HepG2 (cell line): ENCODE measurements around the gene NXN. TPM values are rescaled to one million over a fixed set of nuclear protein-coding genes. Genes with fewer than 3 reads are reported as not detected.

Experiments used
- ARHGAP35 ChIP-seq: sonication (generic); formaldehyde crosslinking; IDR thresholded peaks from 2 replicates; pipeline ENCODE4 v1.9.0; 2022; ENCODE audit warnings: mild to moderate bottlenecking, inconsistent platforms, moderate library complexity, missing genetic modification reagents, borderline replicate concordance
- ATF7-NPFF ChIP-seq: sonication (generic); formaldehyde crosslinking; IDR thresholded peaks from 2 replicates; pipeline ENCODE4 v1.8.1; 2023; ENCODE audit warnings: mild to moderate bottlenecking, low read depth, missing genetic modification reagents, moderate library complexity
- CBX5 ChIP-seq: sonication (generic); formaldehyde crosslinking; IDR thresholded peaks from 2 replicates; pipeline ENCODE4 v1.4.0; 2020; ENCODE audit warnings: missing genetic modification reagents, borderline replicate concordance
- FOXC1 ChIP-seq: sonication (generic); formaldehyde crosslinking; IDR thresholded peaks from 2 replicates; pipeline ENCODE4 v1.8.0; 2022; ENCODE audit warnings: mild to moderate bottlenecking, missing genetic modification reagents, borderline replicate concordance
- HHEX ChIP-seq: IDR thresholded peaks from 2 replicates; pipeline ENCODE4 v1.6.1; 2016; ENCODE audit warnings: control low read depth
- KDM2A ChIP-seq: sonication (generic); formaldehyde crosslinking; IDR thresholded peaks from 2 replicates; pipeline ENCODE4 v1.4.0; 2020; ENCODE audit warnings: low read depth, missing genetic modification reagents, borderline replicate concordance
- KMT2A ChIP-seq: sonication (generic); formaldehyde crosslinking; IDR thresholded peaks from 2 replicates; pipeline ENCODE4 v1.4.0; 2020; ENCODE audit warnings: missing genetic modification reagents
- MAF1 ChIP-seq: sonication (generic); formaldehyde crosslinking; IDR thresholded peaks from 2 replicates; pipeline ENCODE4 v1.5.0; 2020; ENCODE audit warnings: missing genetic modification reagents, borderline replicate concordance
- NR1H2 ChIP-seq: sonication (generic); formaldehyde crosslinking; IDR thresholded peaks from 2 replicates; pipeline ENCODE4 v1.8.1; 2022; ENCODE audit warnings: low read depth, missing genetic modification reagents, borderline replicate concordance
- PAWR ChIP-seq: sonication (generic); formaldehyde crosslinking; IDR thresholded peaks from 2 replicates; pipeline ENCODE4 v1.4.0; 2020; ENCODE audit warnings: missing genetic modification reagents, mild to moderate bottlenecking, borderline replicate concordance
- ZKSCAN1 ChIP-seq: fragments of 150-350 bp; IDR thresholded peaks from 2 replicates; pipeline ENCODE4 v1.6.1; 2014; ENCODE audit warnings: low read length
- ZNF264 ChIP-seq: sonication (generic); formaldehyde crosslinking; IDR thresholded peaks from 2 replicates; pipeline ENCODE4 v1.4.0; 2020; ENCODE audit warnings: missing genetic modification reagents
- ZNF616 ChIP-seq: sonication (generic); formaldehyde crosslinking; IDR thresholded peaks from 2 replicates; pipeline ENCODE4 v1.5.0; 2020; ENCODE audit warnings: low read depth, mild to moderate bottlenecking, missing genetic modification reagents
- ZNF773 ChIP-seq: sonication (generic); formaldehyde crosslinking; IDR thresholded peaks from 2 replicates; pipeline ENCODE4 v1.4.0; 2020; ENCODE audit warnings: missing genetic modification reagents, borderline replicate concordance
- ZNF776 ChIP-seq: sonication (generic); formaldehyde crosslinking; IDR thresholded peaks from 2 replicates; pipeline ENCODE4 v1.4.0; 2020; ENCODE audit warnings: mild to moderate bottlenecking, missing genetic modification reagents
- polyA plus RNA-seq, 8 experiments: library from polyadenylated mRNA; depleted of rRNA in 3 of 8; stranded (reverse) in 7 of 8; unstranded in 1 of 8; fragments of >200 nt; fragmentation: Illumina TruSeq in 4 of 8; extraction: Trizol in 4 of 8; gene quantifications; 2 replicates each; pipeline versions ENCODE4 v1.2.1 to v1.2.3, GENCODE V29; 2011 to 2016; ENCODE audit warnings: low read depth in 4 of 8, missing spikeins in 1 of 8, mixed read lengths in 1 of 8; ENCODE audit not compliant: insufficient read depth in 1 of 8
- total RNA-seq, 5 experiments: library from RNA; depleted of rRNA; stranded (reverse); fragments of >200 nt; fragmentation: Illumina TruSeq; extraction: Trizol; gene quantifications; 2 replicates each; pipeline ENCODE4 v1.2.3, GENCODE V29; 2016; ENCODE audit warnings: low read depth in 1 of 5
- TF ChIP-seq, protein P1 (sequence below), 2 experiments: IDR thresholded peaks; 2 replicates each; pipeline ENCODE4 v1.6.1; 2011 to 2012; ENCODE audit warnings: low read length in 2 of 2, borderline replicate concordance in 1 of 2, low read depth in 1 of 2, mild to moderate bottlenecking in 1 of 2, moderate library complexity in 1 of 2
- TF ChIP-seq, protein P2 (sequence below): sonication (generic); formaldehyde crosslinking; IDR thresholded peaks from 2 replicates; pipeline ENCODE4 v1.4.0; 2020; ENCODE audit warnings: missing genetic modification reagents
- TF ChIP-seq, protein P3 (sequence below): sonication (generic); formaldehyde crosslinking; IDR thresholded peaks from 2 replicates; pipeline ENCODE4 v1.4.0; 2020; ENCODE audit warnings: missing genetic modification reagents, borderline replicate concordance

NXN gene
- total and polyA plus RNA-seq, 2 of the 13 experiments (the other 11 are each of a cell fraction or from before 2014, with no cell fraction given) = 22.2 to 24.3 TPM

DNA sequence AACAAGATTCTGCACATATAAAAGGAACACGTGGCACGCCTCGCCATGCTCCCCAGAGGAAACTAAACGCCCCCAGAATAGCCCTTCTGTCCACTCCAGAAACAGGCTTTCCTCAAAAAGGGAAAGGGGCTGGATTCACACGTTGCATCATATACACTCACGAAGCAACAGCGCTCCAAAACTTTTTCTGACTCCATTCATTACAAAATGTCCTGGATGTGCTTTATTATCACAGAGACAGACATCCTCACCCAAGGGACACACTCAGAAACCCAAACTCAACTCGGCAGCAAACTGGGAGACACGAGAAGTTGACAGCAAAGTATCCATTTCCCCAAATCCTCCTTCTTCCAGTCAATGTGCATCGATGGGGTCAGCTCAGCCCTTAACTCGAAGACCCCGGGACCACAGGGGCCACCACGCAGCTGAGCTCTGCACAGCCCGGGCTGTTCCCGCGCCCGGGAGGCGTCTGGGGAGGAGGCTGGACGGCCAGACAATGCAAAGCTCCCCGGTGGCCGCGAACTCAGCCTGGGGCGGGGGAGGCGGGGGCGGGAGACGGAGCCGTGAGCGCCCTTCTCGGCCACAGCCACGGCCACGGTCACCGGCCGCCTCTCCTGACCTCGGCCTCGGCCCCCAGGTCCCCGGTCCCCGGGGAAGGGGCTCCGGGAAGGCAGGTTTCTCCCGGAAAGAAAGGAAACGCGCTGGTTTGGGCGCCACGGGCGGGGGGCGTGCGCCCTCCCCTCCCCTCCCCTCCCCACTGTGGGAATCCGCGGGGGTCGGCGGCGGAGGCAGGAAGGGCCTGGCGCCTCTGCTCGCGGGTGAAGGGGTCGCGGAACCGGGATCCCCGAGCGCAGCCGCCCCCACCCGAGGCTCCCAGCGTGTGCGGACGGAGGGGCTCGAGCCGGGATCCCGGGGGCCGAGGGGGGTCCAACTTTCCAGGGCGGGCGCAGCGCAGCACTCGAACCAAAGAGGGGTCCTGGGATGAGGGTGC is 1.2 kb downstream of the NXN start (continued):
- TF ChIP-seq MAF1 (CRISPR knock-in tag) (no peak), HHEX (CRISPR knock-in tag) (no peak), ARHGAP35 (CRISPR knock-in tag) (no peak), KMT2A (peak; percentile 47; the same call in 1 of the 2 replicates), KDM2A (CRISPR knock-in tag) (peak; percentile 28; the same call in 1 of the 2 replicates), ZNF616 (CRISPR knock-in tag) (no peak), FOXC1 (CRISPR knock-in tag) (no peak; the same call in 1 of the 2 replicates), CBX5 (CRISPR knock-in tag) (no peak), ZNF773 (no peak), ZNF776 (CRISPR knock-in tag) (no peak), ZKSCAN1 (no peak), ZNF264 (CRISPR knock-in tag) (no peak), PAWR (CRISPR knock-in tag) (no peak), ATF7-NPFF (CRISPR knock-in tag) (no peak), NR1H2 (CRISPR knock-in tag) (no peak)
- TF ChIP-seq, protein P1, sequence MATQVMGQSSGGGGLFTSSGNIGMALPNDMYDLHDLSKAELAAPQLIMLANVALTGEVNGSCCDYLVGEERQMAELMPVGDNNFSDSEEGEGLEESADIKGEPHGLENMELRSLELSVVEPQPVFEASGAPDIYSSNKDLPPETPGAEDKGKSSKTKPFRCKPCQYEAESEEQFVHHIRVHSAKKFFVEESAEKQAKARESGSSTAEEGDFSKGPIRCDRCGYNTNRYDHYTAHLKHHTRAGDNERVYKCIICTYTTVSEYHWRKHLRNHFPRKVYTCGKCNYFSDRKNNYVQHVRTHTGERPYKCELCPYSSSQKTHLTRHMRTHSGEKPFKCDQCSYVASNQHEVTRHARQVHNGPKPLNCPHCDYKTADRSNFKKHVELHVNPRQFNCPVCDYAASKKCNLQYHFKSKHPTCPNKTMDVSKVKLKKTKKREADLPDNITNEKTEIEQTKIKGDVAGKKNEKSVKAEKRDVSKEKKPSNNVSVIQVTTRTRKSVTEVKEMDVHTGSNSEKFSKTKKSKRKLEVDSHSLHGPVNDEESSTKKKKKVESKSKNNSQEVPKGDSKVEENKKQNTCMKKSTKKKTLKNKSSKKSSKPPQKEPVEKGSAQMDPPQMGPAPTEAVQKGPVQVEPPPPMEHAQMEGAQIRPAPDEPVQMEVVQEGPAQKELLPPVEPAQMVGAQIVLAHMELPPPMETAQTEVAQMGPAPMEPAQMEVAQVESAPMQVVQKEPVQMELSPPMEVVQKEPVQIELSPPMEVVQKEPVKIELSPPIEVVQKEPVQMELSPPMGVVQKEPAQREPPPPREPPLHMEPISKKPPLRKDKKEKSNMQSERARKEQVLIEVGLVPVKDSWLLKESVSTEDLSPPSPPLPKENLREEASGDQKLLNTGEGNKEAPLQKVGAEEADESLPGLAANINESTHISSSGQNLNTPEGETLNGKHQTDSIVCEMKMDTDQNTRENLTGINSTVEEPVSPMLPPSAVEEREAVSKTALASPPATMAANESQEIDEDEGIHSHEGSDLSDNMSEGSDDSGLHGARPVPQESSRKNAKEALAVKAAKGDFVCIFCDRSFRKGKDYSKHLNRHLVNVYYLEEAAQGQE (IDR thresholded peaks at IDR 0.05; ENCODE audit: borderline replicate concordance in 1 of 2, low read depth in 1 of 2, low read length in 2 of 2) = no peak
- TF ChIP-seq, protein P2, sequence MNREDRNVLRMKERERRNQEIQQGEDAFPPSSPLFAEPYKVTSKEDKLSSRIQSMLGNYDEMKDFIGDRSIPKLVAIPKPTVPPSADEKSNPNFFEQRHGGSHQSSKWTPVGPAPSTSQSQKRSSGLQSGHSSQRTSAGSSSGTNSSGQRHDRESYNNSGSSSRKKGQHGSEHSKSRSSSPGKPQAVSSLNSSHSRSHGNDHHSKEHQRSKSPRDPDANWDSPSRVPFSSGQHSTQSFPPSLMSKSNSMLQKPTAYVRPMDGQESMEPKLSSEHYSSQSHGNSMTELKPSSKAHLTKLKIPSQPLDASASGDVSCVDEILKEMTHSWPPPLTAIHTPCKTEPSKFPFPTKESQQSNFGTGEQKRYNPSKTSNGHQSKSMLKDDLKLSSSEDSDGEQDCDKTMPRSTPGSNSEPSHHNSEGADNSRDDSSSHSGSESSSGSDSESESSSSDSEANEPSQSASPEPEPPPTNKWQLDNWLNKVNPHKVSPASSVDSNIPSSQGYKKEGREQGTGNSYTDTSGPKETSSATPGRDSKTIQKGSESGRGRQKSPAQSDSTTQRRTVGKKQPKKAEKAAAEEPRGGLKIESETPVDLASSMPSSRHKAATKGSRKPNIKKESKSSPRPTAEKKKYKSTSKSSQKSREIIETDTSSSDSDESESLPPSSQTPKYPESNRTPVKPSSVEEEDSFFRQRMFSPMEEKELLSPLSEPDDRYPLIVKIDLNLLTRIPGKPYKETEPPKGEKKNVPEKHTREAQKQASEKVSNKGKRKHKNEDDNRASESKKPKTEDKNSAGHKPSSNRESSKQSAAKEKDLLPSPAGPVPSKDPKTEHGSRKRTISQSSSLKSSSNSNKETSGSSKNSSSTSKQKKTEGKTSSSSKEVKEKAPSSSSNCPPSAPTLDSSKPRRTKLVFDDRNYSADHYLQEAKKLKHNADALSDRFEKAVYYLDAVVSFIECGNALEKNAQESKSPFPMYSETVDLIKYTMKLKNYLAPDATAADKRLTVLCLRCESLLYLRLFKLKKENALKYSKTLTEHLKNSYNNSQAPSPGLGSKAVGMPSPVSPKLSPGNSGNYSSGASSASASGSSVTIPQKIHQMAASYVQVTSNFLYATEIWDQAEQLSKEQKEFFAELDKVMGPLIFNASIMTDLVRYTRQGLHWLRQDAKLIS (CRISPR knock-in tag) = no peak
- TF ChIP-seq, protein P3, sequence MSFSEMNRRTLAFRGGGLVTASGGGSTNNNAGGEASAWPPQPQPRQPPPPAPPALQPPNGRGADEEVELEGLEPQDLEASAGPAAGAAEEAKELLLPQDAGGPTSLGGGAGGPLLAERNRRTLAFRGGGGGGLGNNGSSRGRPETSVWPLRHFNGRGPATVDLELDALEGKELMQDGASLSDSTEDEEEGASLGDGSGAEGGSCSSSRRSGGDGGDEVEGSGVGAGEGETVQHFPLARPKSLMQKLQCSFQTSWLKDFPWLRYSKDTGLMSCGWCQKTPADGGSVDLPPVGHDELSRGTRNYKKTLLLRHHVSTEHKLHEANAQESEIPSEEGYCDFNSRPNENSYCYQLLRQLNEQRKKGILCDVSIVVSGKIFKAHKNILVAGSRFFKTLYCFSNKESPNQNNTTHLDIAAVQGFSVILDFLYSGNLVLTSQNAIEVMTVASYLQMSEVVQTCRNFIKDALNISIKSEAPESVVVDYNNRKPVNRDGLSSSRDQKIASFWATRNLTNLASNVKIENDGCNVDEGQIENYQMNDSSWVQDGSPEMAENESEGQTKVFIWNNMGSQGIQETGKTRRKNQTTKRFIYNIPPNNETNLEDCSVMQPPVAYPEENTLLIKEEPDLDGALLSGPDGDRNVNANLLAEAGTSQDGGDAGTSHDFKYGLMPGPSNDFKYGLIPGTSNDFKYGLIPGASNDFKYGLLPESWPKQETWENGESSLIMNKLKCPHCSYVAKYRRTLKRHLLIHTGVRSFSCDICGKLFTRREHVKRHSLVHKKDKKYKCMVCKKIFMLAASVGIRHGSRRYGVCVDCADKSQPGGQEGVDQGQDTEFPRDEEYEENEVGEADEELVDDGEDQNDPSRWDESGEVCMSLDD (CRISPR knock-in tag) = no peak
